ENCODE results near the gene SIMC1.

Gene SIMC1

GRCh38 chr5:176389135-176390123 is 151.2 kb downstream of the SIMC1 start:
- no peak for DNase-seq

- DNase-seq = no peak
Measured at GRCh38 chr5:176391479-176391878, 153.3 kb downstream of the SIMC1 start.

GRCh38 chr5:176391999-176392398 is 153.8 kb downstream of the SIMC1 start:
- DNase-seq = no peak

GRCh38 chr5:176392526-176392925 is 154.3 kb downstream of the SIMC1 start:
- no peak for DNase-seq

GRCh38 chr5:176394096-176394495 is 155.9 kb downstream of the SIMC1 start:
- DNase-seq = no peak

- DNase-seq = no peak
Measured at GRCh38 chr5:176394881-176395675, 156.9 kb downstream of the SIMC1 start.
